K562 (cell line): ENCODE results near the gene TMEM19. TPM values are rescaled to one million over a fixed set of nuclear protein-coding genes. Genes with fewer than 3 reads are reported as not detected.

Experiments used
- ADNP ChIP-seq: fragments of 200-800 bp; sonication (Bioruptor generic); IDR thresholded peaks from 2 replicates; pipeline ENCODE4 v1.6.1; 2016; ENCODE audit warnings: missing genetic modification characterization, missing compliant biosample characterization
- CHD4 ChIP-seq: fragments of 200-600 bp; sonication (generic); IDR thresholded peaks from 3 replicates; pipeline ENCODE4 v1.6.1; 2012; ENCODE audit warnings: low read depth, mild to moderate bottlenecking, mixed read lengths, low read length, inconsistent platforms; ENCODE audit not compliant: insufficient read depth, insufficient replicate concordance, poor library complexity, severe bottlenecking
- ESRRB ChIP-seq: fragments of 250-450 bp; sonication (Bioruptor Pico); IDR thresholded peaks from 2 replicates; pipeline ENCODE4 v1.5.0; 2020; ENCODE audit warnings: mild to moderate bottlenecking, moderate library complexity, borderline replicate concordance
- FOXA3 ChIP-seq, 2 experiments: fragments of 450-650 bp in 1 of 2; sonication (generic) in 1 of 2; formaldehyde crosslinking; IDR thresholded peaks in 1 of 2; conservative IDR thresholded peaks in 1 of 2; 2 replicates each; pipeline versions ENCODE4 v1.4.0 to v1.8.0; 2020 to 2022; ENCODE audit warnings: mild to moderate bottlenecking in 2 of 2, missing genetic modification reagents in 1 of 2
- HDAC1 ChIP-seq, 2 experiments: fragments of 450-650 bp; IDR thresholded peaks; 2 replicates each; pipeline ENCODE4 v1.6.1; 2016 to 2017; ENCODE audit warnings: inconsistent platforms in 1 of 2, mild to moderate bottlenecking in 1 of 2, moderate library complexity in 1 of 2
- HIVEP1 ChIP-seq: fragments of 250-450 bp; sonication (Bioruptor Pico); IDR thresholded peaks from 2 replicates; pipeline ENCODE4 v1.4.0; 2020; ENCODE audit warnings: mild to moderate bottlenecking
- HMGN3 ChIP-seq: IDR thresholded peaks from 2 replicates; pipeline ENCODE4 v1.6.1; 2011; ENCODE audit warnings: borderline replicate concordance, low read depth, mild to moderate bottlenecking, mixed read lengths, low read length; ENCODE audit not compliant: insufficient read length; ENCODE audit errors: extremely low read depth
- HNRNPUL1 ChIP-seq: fragments of 200-400 bp; formaldehyde crosslinking; IDR thresholded peaks from 2 replicates; pipeline ENCODE4 v1.6.1; 2017; ENCODE audit warnings: low read length
- KHSRP ChIP-seq: fragments of 450-650 bp; IDR thresholded peaks from 2 replicates; pipeline ENCODE4 v1.6.1; 2017
- MED1 ChIP-seq: sonication (generic); formaldehyde crosslinking; IDR thresholded peaks from 2 replicates; pipeline ENCODE4 v1.8.1; 2023; ENCODE audit warnings: missing genetic modification reagents, borderline replicate concordance
- NONO ChIP-seq, 2 experiments: fragments of 200-400 bp in 1 of 2; fragments of 450-650 bp in 1 of 2; formaldehyde crosslinking in 1 of 2; IDR thresholded peaks; 2 replicates each; pipeline ENCODE4 v1.6.1; 2017; ENCODE audit warnings: low read depth in 2 of 2, mild to moderate bottlenecking in 2 of 2, moderate library complexity in 2 of 2, low read length in 1 of 2
- POLR2H ChIP-seq: IDR thresholded peaks from 2 replicates; pipeline ENCODE4 v1.6.1; 2016; ENCODE audit warnings: missing genetic modification characterization, low read depth, mild to moderate bottlenecking, control low read depth, missing compliant biosample characterization, moderate library complexity
- SLC30A9 ChIP-seq: fragments of 250-450 bp; sonication (Bioruptor Pico); IDR thresholded peaks from 2 replicates; pipeline ENCODE4 v1.8.0; 2022; ENCODE audit warnings: mild to moderate bottlenecking, moderate library complexity
- SMARCA4 ChIP-seq: fragments of 450-650 bp; IDR thresholded peaks from 2 replicates; pipeline ENCODE4 v1.6.1; 2016
- STAT5B ChIP-seq: fragments of 250-450 bp; sonication (Bioruptor Pico); IDR thresholded peaks from 2 replicates; pipeline ENCODE4 v1.8.0; 2021; ENCODE audit warnings: mild to moderate bottlenecking, inconsistent platforms
- ZNF121 ChIP-seq: sonication (generic); formaldehyde crosslinking; conservative IDR thresholded peaks from 2 replicates; pipeline ENCODE4 v1.8.0; 2022; ENCODE audit warnings: missing genetic modification reagents
- ZNF165 ChIP-seq: fragments of 250-450 bp; sonication (Bioruptor Pico); IDR thresholded peaks from 2 replicates; pipeline ENCODE4 v1.4.0; 2020; ENCODE audit warnings: borderline replicate concordance
- ZNF175 ChIP-seq: fragments of 200-800 bp; sonication (Bioruptor generic); IDR thresholded peaks from 2 replicates; pipeline ENCODE4 v1.6.1; 2016; ENCODE audit warnings: low read depth, mild to moderate bottlenecking, missing genetic modification characterization, missing compliant biosample characterization
- ZNF444 ChIP-seq: fragments of 250-450 bp; sonication (Bioruptor Pico); IDR thresholded peaks from 2 replicates; pipeline ENCODE4 v1.4.0; 2020; ENCODE audit warnings: mild to moderate bottlenecking, moderate library complexity
- polyA plus RNA-seq, 8 experiments: library from polyadenylated mRNA; depleted of rRNA in 4 of 8; stranded (reverse) in 5 of 8; unstranded in 3 of 8; fragments of >200 nt; fragmentation: Nextera tagmentation in 2 of 8; fragmentation: Illumina TruSeq in 1 of 8; extraction: Ambion mirVana in 2 of 8; extraction: Trizol in 1 of 8; gene quantifications; 2 replicates each; pipeline versions ENCODE4 v1.2.1 to v1.2.3, GENCODE V29; 2011 to 2014; ENCODE audit warnings: inconsistent platforms in 1 of 8, missing spikeins in 1 of 8
- total RNA-seq, 7 experiments: library from RNA; depleted of rRNA in 6 of 7; stranded (reverse); fragments of >200 nt in 6 of 7; fragmentation: Illumina TruSeq in 2 of 7; extraction: Trizol in 2 of 7; gene quantifications; 2 replicates each; pipeline versions ENCODE4 v1.2.1 to v1.2.3, GENCODE V29; 2011 to 2021; ENCODE audit warnings: low replicate concordance in 1 of 7
- TF ChIP-seq, protein P1 (sequence below): sonication (generic); formaldehyde crosslinking; IDR thresholded peaks from 2 replicates; pipeline ENCODE4 v1.5.0; 2020; ENCODE audit warnings: missing genetic modification reagents
- TF ChIP-seq, protein P2 (sequence below): fragments of 250-450 bp; sonication (Bioruptor Pico); IDR thresholded peaks from 2 replicates; pipeline ENCODE4 v1.4.0; 2020
- TF ChIP-seq, protein P3 (sequence below): fragments of 450-650 bp; formaldehyde crosslinking; IDR thresholded peaks from 2 replicates; pipeline ENCODE4 v1.4.0; 2020; ENCODE audit warnings: mild to moderate bottlenecking, mixed read lengths
- TF ChIP-seq, protein P4 (sequence below): IDR thresholded peaks from 2 replicates; pipeline ENCODE4 v1.6.1; 2014; ENCODE audit warnings: antibody characterized with exemption
- TF ChIP-seq, protein P5 (sequence below): fragments of 450-650 bp; formaldehyde crosslinking; IDR thresholded peaks from 2 replicates; pipeline ENCODE4 v1.4.0; 2020; ENCODE audit warnings: mild to moderate bottlenecking, moderate library complexity

The TMEM19 gene
- total and polyA plus RNA-seq, 9 of the 15 experiments (the other 6 are each of a cell fraction or from before 2014, with no cell fraction given), result 8.2 to 24.2 (median 17.2) TPM

DNA sequence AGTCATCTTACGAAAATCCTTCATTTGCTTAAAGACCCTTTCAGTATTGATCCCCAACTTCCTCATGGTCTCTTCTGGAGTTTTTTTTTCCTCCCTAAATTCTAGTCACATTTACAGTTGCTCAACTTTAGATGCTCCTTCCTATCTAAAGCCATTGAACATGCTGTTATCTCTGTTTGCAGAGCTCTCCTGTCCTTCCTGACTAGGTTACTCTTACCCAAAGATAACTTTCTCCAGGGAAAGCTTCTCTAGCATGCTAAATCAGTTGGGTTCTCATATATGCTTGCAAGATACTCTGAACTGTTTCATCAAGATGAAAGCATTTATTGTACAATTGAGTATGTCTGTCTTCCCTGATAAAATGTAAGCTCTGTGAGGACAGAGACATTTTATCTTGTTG, 67.0 kb downstream of the TMEM19 start (continued):
- TF ChIP-seq HMGN3 (no peak), NONO (IDR thresholded peaks at IDR 0.05; ENCODE audit: low read depth in 2 of 2, low read length in 1 of 2) (no peak), STAT5B (CRISPR knock-in tag) (no peak), POLR2H (tag) (no peak), MED1 (CRISPR knock-in tag) (no peak), HDAC1 (IDR thresholded peaks at IDR 0.05) (peak; percentile 69 to 95; a peak in 3 of 4 replicates), SMARCA4 (peak; percentile 98), SLC30A9 (no peak), ZNF444 (CRISPR knock-in tag) (no peak), ESRRB (CRISPR knock-in tag) (no peak), CHD4 (no peak), KHSRP (peak; percentile 54; the same call in 1 of the 2 replicates), HIVEP1 (CRISPR knock-in tag) (no peak), ZNF175 (CRISPR knock-in tag) (no peak), ZNF121 (no peak), HNRNPUL1 (no peak), FOXA3 (CRISPR knock-in tag; conservative IDR thresholded peaks at IDR 0.05 in 1 of 2, IDR thresholded peaks at IDR 0.05 in 1 of 2) (peak in 1 of 2 experiments; percentile 72; a peak in 2 of 4 replicates), ZNF165 (CRISPR knock-in tag) (no peak), ADNP (no peak)
- TF ChIP-seq, protein P1, sequence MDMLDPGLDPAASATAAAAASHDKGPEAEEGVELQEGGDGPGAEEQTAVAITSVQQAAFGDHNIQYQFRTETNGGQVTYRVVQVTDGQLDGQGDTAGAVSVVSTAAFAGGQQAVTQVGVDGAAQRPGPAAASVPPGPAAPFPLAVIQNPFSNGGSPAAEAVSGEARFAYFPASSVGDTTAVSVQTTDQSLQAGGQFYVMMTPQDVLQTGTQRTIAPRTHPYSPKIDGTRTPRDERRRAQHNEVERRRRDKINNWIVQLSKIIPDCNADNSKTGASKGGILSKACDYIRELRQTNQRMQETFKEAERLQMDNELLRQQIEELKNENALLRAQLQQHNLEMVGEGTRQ (CRISPR knock-in tag), result no peak
- TF ChIP-seq, protein P2, sequence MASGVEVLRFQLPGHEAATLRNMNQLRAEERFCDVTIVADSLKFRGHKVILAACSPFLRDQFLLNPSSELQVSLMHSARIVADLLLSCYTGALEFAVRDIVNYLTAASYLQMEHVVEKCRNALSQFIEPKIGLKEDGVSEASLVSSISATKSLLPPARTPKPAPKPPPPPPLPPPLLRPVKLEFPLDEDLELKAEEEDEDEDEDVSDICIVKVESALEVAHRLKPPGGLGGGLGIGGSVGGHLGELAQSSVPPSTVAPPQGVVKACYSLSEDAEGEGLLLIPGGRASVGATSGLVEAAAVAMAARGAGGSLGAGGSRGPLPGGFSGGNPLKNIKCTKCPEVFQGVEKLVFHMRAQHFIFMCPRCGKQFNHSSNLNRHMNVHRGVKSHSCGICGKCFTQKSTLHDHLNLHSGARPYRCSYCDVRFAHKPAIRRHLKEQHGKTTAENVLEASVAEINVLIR (CRISPR knock-in tag), result no peak
- TF ChIP-seq, protein P3, sequence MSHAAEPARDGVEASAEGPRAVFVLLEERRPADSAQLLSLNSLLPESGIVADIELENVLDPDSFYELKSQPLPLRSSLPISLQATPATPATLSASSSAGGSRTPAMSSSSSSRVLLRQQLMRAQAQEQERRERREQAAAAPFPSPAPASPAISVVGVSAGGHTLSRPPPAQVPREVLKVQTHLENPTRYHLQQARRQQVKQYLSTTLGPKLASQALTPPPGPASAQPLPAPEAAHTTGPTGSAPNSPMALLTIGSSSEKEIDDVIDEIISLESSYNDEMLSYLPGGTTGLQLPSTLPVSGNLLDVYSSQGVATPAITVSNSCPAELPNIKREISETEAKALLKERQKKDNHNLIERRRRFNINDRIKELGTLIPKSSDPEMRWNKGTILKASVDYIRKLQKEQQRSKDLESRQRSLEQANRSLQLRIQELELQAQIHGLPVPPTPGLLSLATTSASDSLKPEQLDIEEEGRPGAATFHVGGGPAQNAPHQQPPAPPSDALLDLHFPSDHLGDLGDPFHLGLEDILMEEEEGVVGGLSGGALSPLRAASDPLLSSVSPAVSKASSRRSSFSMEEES (CRISPR knock-in tag), result no peak
- TF ChIP-seq, protein P4, sequence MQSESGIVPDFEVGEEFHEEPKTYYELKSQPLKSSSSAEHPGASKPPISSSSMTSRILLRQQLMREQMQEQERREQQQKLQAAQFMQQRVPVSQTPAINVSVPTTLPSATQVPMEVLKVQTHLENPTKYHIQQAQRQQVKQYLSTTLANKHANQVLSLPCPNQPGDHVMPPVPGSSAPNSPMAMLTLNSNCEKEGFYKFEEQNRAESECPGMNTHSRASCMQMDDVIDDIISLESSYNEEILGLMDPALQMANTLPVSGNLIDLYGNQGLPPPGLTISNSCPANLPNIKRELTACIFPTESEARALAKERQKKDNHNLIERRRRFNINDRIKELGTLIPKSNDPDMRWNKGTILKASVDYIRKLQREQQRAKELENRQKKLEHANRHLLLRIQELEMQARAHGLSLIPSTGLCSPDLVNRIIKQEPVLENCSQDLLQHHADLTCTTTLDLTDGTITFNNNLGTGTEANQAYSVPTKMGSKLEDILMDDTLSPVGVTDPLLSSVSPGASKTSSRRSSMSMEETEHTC, result no peak
- TF ChIP-seq, protein P5, sequence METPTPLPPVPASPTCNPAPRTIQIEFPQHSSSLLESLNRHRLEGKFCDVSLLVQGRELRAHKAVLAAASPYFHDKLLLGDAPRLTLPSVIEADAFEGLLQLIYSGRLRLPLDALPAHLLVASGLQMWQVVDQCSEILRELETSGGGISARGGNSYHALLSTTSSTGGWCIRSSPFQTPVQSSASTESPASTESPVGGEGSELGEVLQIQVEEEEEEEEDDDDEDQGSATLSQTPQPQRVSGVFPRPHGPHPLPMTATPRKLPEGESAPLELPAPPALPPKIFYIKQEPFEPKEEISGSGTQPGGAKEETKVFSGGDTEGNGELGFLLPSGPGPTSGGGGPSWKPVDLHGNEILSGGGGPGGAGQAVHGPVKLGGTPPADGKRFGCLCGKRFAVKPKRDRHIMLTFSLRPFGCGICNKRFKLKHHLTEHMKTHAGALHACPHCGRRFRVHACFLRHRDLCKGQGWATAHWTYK (CRISPR knock-in tag), result no peak
